Glutamatergic neuron (in vitro differentiated cells): Measurements from ENCODE around the gene GPR55. TPM values are rescaled to one million over a fixed set of nuclear protein-coding genes. Genes with fewer than 3 reads are reported as not detected.

Source experiments
- DNase-seq: peaks from one replicate; pipeline ENCODE4 v3.0.0; 2022
- H3K27ac Mint-ChIP-seq: one replicate; pipeline ENCODE4 v1.8.0; 2020; ENCODE audit warnings: mild to moderate bottlenecking, mixed read lengths, inconsistent platforms; ENCODE audit not compliant: unreplicated experiment
- H3K27me3 Mint-ChIP-seq: one replicate; pipeline ENCODE4 v1.8.0; 2020; ENCODE audit warnings: mild to moderate bottlenecking, moderate library complexity, mixed read lengths, inconsistent platforms; ENCODE audit not compliant: unreplicated experiment
- H3K36me3 Mint-ChIP-seq: one replicate; pipeline ENCODE4 v1.8.0; 2020; ENCODE audit warnings: mild to moderate bottlenecking, mixed read lengths, inconsistent platforms; ENCODE audit not compliant: unreplicated experiment
- H3K4me1 Mint-ChIP-seq: one replicate; pipeline ENCODE4 v1.8.0; 2020; ENCODE audit warnings: mild to moderate bottlenecking, low read depth, mixed read lengths, inconsistent platforms; ENCODE audit not compliant: unreplicated experiment
- H3K4me3 Mint-ChIP-seq: one replicate; pipeline ENCODE4 v1.8.0; 2020; ENCODE audit warnings: mild to moderate bottlenecking, mixed read lengths, inconsistent platforms; ENCODE audit not compliant: unreplicated experiment
- H3K9me3 Mint-ChIP-seq: one replicate; pipeline ENCODE4 v1.8.0; 2020; ENCODE audit warnings: mild to moderate bottlenecking, moderate library complexity, mixed read lengths, inconsistent platforms; ENCODE audit not compliant: unreplicated experiment
- CTCF ChIP-seq: fragments of 200-600 bp; sonication (generic); IDR thresholded peaks from one replicate; pipeline ENCODE4 v1.5.0; 2021; ENCODE audit not compliant: partially characterized antibody, unreplicated experiment
- total RNA-seq: library from RNA; stranded (reverse); fragmentation: NEBNext Ultra II Directional; extraction: Animal tissue kit (Norgen Biotek cat#: 25700); gene quantifications from one replicate; pipeline ENCODE4 v1.2.1, GENCODE V29; 2021; ENCODE audit not compliant: unreplicated experiment

GPR55 gene
- total RNA-seq, 1 donor from 2014 or later: not detected

- no peak overlapping the region for H3K4me3 Mint-ChIP-seq
These were observed 35.0 kb upstream of the GPR55 start for GRCh38 chr2:230960026-230960425.

GRCh38 chr2:230958820-230959756 is 34.0 kb upstream of the GPR55 start:
- TF ChIP-seq CTCF: no peak
- Mint-ChIP-seq H3K4me1 (no peaks in the 10 kb centered on the region), H3K9me3 (peaks cover 5% of the 10 kb centered on the region), H3K27me3 (peaks cover 4% of the 10 kb centered on the region), H3K4me3 (no peak overlapping the region), H3K27ac (no peak overlapping the region), H3K36me3 (no peaks in the 10 kb centered on the region)
- DNase-seq: no peak

More at GRCh38 chr2:230960026-230960425, 35.0 kb upstream of the GPR55 start:
- H3K27ac Mint-ChIP-seq: no peak overlapping the region
- DNase-seq: no peak
- H3K4me1 Mint-ChIP-seq: no peaks in the 10 kb centered on the region
- no peaks in the 10 kb centered on the region for H3K36me3 Mint-ChIP-seq
- no peak for TF ChIP-seq CTCF
- H3K9me3 Mint-ChIP-seq: peaks cover 5% of the 10 kb centered on the region
- H3K27me3 Mint-ChIP-seq: peaks cover 4% of the 10 kb centered on the region

GRCh38 chr2:230957756-230958391 is 32.8 kb upstream of the GPR55 start:
- Mint-ChIP-seq H3K27ac (no peak overlapping the region), H3K4me1 (no peaks in the 10 kb centered on the region), H3K27me3 (peaks cover 4% of the 10 kb centered on the region), H3K4me3 (peak overlapping the region; percentile 75), H3K36me3 (no peaks in the 10 kb centered on the region), H3K9me3 (peaks cover 2% of the 10 kb centered on the region)
- DNase-seq: no peak
- no peak for TF ChIP-seq CTCF

GRCh38 chr2:230956827-230957755 is 32.0 kb upstream of the GPR55 start:
- Mint-ChIP-seq H3K4me1 (no peaks in the 10 kb centered on the region), H3K36me3 (no peaks in the 10 kb centered on the region), H3K27me3 (peaks cover 4% of the 10 kb centered on the region), H3K27ac (no peak overlapping the region), H3K4me3 (peak overlapping the region; percentile 88), H3K9me3 (peaks cover 1% of the 10 kb centered on the region)
- no peak for TF ChIP-seq CTCF
- DNase-seq: peak; percentile 44
